GM12878 (cell line): ENCODE data around the gene IRS2. TPM values are rescaled to one million over a fixed set of nuclear protein-coding genes. Genes with fewer than 3 reads are reported as not detected.

Experiments
- ATAC-seq: fragments of 200-7000 bp; cut with Tn5 transposase; 3 replicates; pipeline ENCODE4 v1.9.1; 2020; ENCODE audit warnings: mild to moderate bottlenecking, moderate library complexity
- BruUV-seq: library from RNA; stranded (reverse); fragments of 400-500 nt; replicated peaks from 2 replicates; lab custom pipeline; 2021; lab: Mats Ljungman, UMichigan
- CTCF ChIA-PET: fragments of 300-600 bp; sonication (Branson Sonifier 250); formaldehyde crosslinking; extraction: SDS; loops from one replicate; lab custom pipeline; 2021; ENCODE audit warnings: inconsistent platforms; lab: Yijun Ruan, JAX
- POLR2A ChIA-PET: fragments of 350-600 bp; formaldehyde crosslinking; extraction: SDS; loops from one replicate; lab custom pipeline; 2021; ENCODE audit warnings: inconsistent platforms; lab: Charles Lee
- RAD21 ChIA-PET: fragments of 300-600 bp; sonication (Branson Sonifier 250); formaldehyde crosslinking; loops from one replicate; lab custom pipeline; 2023; ENCODE audit warnings: antibody characterized with exemption; ENCODE audit not compliant: unreplicated experiment; lab: Charles Lee
- SMC1A ChIA-PET: fragments of 300-600 bp; sonication (Branson Sonifier 250); formaldehyde crosslinking; loops from one replicate; lab custom pipeline; 2023; ENCODE audit not compliant: unreplicated experiment, uncharacterized antibody; lab: Charles Lee
- DNase-seq: peaks from one replicate; pipeline ENCODE4 v3.0.0-alpha.2; 2011; ENCODE audit warnings: low read depth, low spot score
- FAIRE-seq: peaks from 3 replicates; lab custom pipeline; 2011; peaks lifted over from hg19 to GRCh38; lab: Jason Lieb, UNC
- H2AFZ ChIP-seq: 2 replicates; pipeline ENCODE4 v1.6.0; 2011; ENCODE audit warnings: low read depth, low read length, control low read depth; ENCODE audit not compliant: control insufficient read depth
- H3K27ac ChIP-seq: 2 replicates; pipeline ENCODE4 v1.5.1; 2011; ENCODE audit warnings: control low read depth; ENCODE audit not compliant: control insufficient read depth, insufficient read depth
- H3K27me3 ChIP-seq, 2 experiments: replicated peaks in 1 of 2; 2 replicates each; pipeline versions ENCODE4 v1.6.0 to v1.6.1; 2011; ENCODE audit warnings: low read length in 1 of 2; ENCODE audit not compliant: control insufficient read depth in 2 of 2, insufficient read depth in 2 of 2
- H3K36me3 ChIP-seq, 2 experiments: 2 replicates each; pipeline ENCODE4 v1.5.1; 2011; ENCODE audit warnings: low read length in 1 of 2; ENCODE audit not compliant: control insufficient read depth in 2 of 2, insufficient read depth in 2 of 2
- H3K4me1 ChIP-seq: 2 replicates; pipeline ENCODE4 v1.6.1; 2011; ENCODE audit warnings: mild to moderate bottlenecking, low read length, moderate library complexity, mixed read lengths; ENCODE audit not compliant: control insufficient read depth, insufficient read depth
- H3K4me2 ChIP-seq: 2 replicates; pipeline ENCODE4 v1.6.0; 2011; ENCODE audit warnings: control low read depth; ENCODE audit not compliant: control insufficient read depth, insufficient read depth
- H3K4me3 ChIP-seq: fragments of 200-600 bp; sonication (generic); 2 replicates; pipeline ENCODE4 v1.5.1; 2016
- H3K79me2 ChIP-seq: 2 replicates; pipeline ENCODE4 v1.6.0; 2011; ENCODE audit warnings: low read length; ENCODE audit not compliant: control insufficient read depth, insufficient read depth
- H3K9ac ChIP-seq: 2 replicates; pipeline ENCODE4 v1.8.0; 2011; ENCODE audit warnings: low read length, control low read depth, mixed read lengths; ENCODE audit not compliant: control insufficient read depth, insufficient read depth
- H3K9me3 ChIP-seq: replicated peaks from 3 replicates; pipeline ENCODE4 v1.5.1; 2011; ENCODE audit warnings: mild to moderate bottlenecking, low read length; ENCODE audit not compliant: control insufficient read depth, insufficient read depth
- H4K20me1 ChIP-seq: 2 replicates; pipeline ENCODE4 v1.6.0; 2011; ENCODE audit not compliant: control insufficient read depth, insufficient read depth
- NR2F1 ChIP-seq: fragments of 450-650 bp; conservative IDR thresholded peaks from 2 replicates; pipeline ENCODE4 v1.6.1; 2017; ENCODE audit warnings: mild to moderate bottlenecking
- RAD21 ChIP-seq: IDR thresholded peaks from 2 replicates; pipeline ENCODE4 v1.6.1; 2011; ENCODE audit warnings: mild to moderate bottlenecking, low read depth, low read length, moderate library complexity; ENCODE audit not compliant: insufficient read depth
- SMC3 ChIP-seq: IDR thresholded peaks from 2 replicates; pipeline ENCODE4 v1.6.1; 2011; ENCODE audit warnings: low read length, improper control_type of control experiment, borderline replicate concordance
- WGBS: methylation state at CpG from one replicate; pipeline ENCODE4 v1.1.6; 2016; ENCODE audit warnings: low lambda C conversion rate; ENCODE audit not compliant: insufficient replicate concordance, insufficient coverage; ENCODE audit errors: missing lambda C conversion rate; 5-methylcytosine and 5-hydroxymethylcytosine counted together
- in situ Hi-C: fragments of 300-500 bp; cut with MboI; formaldehyde crosslinking; loops from 9 replicates; pipeline ENCODE4 v1.14.3; 2018; ENCODE audit warnings: mixed read lengths
- intact Hi-C: fragments of 100-400 bp; cut with micrococcal nuclease; formaldehyde crosslinking; loops from one replicate; pipeline ENCODE4 v1.14.2; 2022; ENCODE audit not compliant: unreplicated experiment
- polyA plus RNA-seq, 11 experiments: library from polyadenylated mRNA; depleted of rRNA in 4 of 11; unstranded in 6 of 11; stranded (reverse) in 5 of 11; fragments of >200 nt; fragmentation: Nextera tagmentation in 4 of 11; fragmentation: Illumina TruSeq in 1 of 11; extraction: Ambion mirVana in 4 of 11; extraction: Trizol in 1 of 11; gene quantifications; 1 replicate in 1 of 11; 2 replicates in 10 of 11; pipeline versions ENCODE4 v1.2.1 to v1.2.3, GENCODE V29; 2011 to 2016; ENCODE audit warnings: inconsistent platforms in 2 of 11, missing spikeins in 2 of 11, low read depth in 1 of 11
- total RNA-seq, 4 experiments: library from RNA; depleted of rRNA in 3 of 4; stranded (reverse); fragments of >200 nt in 3 of 4; fragmentation: Illumina TruSeq in 1 of 4; extraction: Trizol in 1 of 4; gene quantifications; 2 replicates each; pipeline versions ENCODE4 v1.2.1 to v1.2.3, GENCODE V29; 2013 to 2021
- TF ChIP-seq, protein P1 (sequence below): IDR thresholded peaks from 2 replicates; pipeline ENCODE4 v1.6.1; 2012; ENCODE audit warnings: improper control_type of control experiment, low read depth, low read length; ENCODE audit not compliant: insufficient replicate concordance
- TF ChIP-seq, protein P2 (sequence below): fragments of 450-650 bp; IDR thresholded peaks from 2 replicates; pipeline ENCODE4 v1.6.1; 2014; ENCODE audit warnings: mild to moderate bottlenecking
- TF ChIP-seq, protein P3 (sequence below): fragments of 450-650 bp; IDR thresholded peaks from 2 replicates; pipeline ENCODE4 v1.6.1; 2016; ENCODE audit warnings: mild to moderate bottlenecking
- TF ChIP-seq, protein P4 (sequence below), 3 experiments: IDR thresholded peaks in 2 of 3; conservative IDR thresholded peaks in 1 of 3; 2 replicates each; pipeline ENCODE4 v1.5.1; 2011; ENCODE audit warnings: low read depth in 3 of 3, low read length in 3 of 3, mild to moderate bottlenecking in 3 of 3, control low read depth in 2 of 3, moderate library complexity in 2 of 3, inconsistent platforms in 1 of 3, mixed read lengths in 1 of 3; ENCODE audit not compliant: control insufficient read depth in 2 of 3, insufficient read depth in 1 of 3; ENCODE audit errors: extremely low read depth in 1 of 3

IRS2 gene
- total and polyA plus RNA-seq, 10 of the 15 experiments (the other 5 are each of a cell fraction or from before 2014, with no cell fraction given) = 0.01 to 0.31 (median 0.07) TPM; not detected in 6

DNA sequence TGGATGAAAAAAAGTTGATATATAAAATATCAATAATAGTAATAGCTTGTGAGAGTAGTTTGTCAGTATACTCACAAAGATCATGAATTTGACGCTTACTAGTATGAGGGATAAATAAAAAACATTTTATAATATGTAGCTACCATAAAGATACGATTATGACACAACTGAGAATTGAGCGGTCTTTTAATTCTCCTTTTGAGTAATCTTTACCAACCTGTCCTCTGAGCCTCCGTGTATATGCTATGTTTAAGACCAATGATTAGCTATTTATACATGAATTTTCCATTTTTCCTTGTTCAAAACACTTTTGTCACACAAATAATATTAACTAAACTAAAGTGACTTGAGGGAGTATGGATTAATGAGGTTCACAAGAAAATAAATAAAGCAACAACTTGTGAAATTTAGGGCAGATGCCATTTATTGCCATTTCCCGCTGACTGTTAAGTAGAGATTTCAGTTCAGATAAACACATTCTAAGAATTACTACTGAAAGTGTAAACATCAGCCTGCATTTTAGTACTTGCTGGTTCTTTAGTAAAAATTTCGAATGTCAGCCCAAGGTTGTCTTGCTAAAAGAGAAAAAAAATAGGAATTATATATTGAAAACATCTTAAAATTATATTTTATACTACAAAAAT, 6.2 kb upstream of the IRS2 start (continued):
- TF ChIP-seq, protein P1, sequence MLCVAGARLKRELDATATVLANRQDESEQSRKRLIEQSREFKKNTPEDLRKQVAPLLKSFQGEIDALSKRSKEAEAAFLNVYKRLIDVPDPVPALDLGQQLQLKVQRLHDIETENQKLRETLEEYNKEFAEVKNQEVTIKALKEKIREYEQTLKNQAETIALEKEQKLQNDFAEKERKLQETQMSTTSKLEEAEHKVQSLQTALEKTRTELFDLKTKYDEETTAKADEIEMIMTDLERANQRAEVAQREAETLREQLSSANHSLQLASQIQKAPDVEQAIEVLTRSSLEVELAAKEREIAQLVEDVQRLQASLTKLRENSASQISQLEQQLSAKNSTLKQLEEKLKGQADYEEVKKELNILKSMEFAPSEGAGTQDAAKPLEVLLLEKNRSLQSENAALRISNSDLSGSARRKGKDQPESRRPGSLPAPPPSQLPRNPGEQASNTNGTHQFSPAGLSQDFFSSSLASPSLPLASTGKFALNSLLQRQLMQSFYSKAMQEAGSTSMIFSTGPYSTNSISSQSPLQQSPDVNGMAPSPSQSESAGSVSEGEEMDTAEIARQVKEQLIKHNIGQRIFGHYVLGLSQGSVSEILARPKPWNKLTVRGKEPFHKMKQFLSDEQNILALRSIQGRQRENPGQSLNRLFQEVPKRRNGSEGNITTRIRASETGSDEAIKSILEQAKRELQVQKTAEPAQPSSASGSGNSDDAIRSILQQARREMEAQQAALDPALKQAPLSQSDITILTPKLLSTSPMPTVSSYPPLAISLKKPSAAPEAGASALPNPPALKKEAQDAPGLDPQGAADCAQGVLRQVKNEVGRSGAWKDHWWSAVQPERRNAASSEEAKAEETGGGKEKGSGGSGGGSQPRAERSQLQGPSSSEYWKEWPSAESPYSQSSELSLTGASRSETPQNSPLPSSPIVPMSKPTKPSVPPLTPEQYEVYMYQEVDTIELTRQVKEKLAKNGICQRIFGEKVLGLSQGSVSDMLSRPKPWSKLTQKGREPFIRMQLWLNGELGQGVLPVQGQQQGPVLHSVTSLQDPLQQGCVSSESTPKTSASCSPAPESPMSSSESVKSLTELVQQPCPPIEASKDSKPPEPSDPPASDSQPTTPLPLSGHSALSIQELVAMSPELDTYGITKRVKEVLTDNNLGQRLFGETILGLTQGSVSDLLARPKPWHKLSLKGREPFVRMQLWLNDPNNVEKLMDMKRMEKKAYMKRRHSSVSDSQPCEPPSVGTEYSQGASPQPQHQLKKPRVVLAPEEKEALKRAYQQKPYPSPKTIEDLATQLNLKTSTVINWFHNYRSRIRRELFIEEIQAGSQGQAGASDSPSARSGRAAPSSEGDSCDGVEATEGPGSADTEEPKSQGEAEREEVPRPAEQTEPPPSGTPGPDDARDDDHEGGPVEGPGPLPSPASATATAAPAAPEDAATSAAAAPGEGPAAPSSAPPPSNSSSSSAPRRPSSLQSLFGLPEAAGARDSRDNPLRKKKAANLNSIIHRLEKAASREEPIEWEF = no peak
- no peak for TF ChIP-seq NR2F1
- TF ChIP-seq, all 136 proteins: peak for 0

DNA sequence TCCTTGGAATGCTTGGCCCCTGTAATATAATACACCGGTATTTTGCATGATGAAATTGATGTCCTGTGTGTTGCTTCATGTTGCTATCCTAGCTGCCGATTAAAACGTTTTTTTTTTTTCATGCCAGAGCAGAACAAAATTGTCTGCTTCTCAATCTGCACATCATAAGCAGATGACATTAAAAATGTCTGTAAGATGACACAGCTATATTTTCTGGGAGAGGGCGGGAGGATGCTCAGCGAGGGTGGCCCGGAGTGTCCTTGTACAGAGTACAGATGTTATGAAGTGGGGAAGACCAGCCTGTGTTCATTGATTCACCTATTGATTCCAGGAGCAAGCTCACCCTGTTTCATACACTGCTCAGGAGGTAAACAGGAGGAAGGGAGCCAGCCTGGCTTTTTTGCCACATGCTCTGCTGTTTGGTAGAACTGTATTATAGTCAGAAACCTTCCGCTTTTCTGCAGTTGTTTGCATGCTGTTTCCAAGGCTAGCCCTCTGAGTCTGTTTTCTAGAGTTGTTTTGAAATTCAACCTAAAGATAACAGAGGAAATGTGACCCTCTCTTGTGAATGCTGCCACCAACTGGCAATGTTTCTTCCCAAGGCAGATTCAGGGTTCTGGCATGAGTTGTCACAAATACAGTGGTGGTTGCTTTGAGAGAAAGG, 4.7 kb upstream of the IRS2 start:
- H4K20me1 ChIP-seq = no peaks in the 10 kb centered on the region
- SMC1A ChIA-PET = interaction anchor here (1.2 kb wide), 1 partner anchor 645 kb away, joined by 6 read pairs; no protein-coding TSS in a partner anchor
- no TSS peak for BruUV-seq
- H3K9ac ChIP-seq = no peak overlapping the region
- peaks cover 1 to 3% of the 10 kb centered on the region in 2 experiments; a peak in 3 of 4 replicates for H3K27me3 ChIP-seq
- CTCF ChIA-PET = interaction anchor here (0.6 to 2.3 kb wide), 4 partner anchors 243 to 830 kb away, joined by 3 to 10 read pairs (median 3); no protein-coding TSS in a partner anchor
- POLR2A ChIA-PET = no interaction called here
- H3K4me1 ChIP-seq = no peaks in the 10 kb centered on the region
- ATAC-seq = peak; percentile 32
- intact Hi-C loops (loop anchor here (2.0 to 10.0 kb wide), 3 partner anchors 324 to 830 kb away; no protein-coding TSS in a partner anchor), in situ Hi-C loops (no loop called here)
- 19% methylated on average over 7 of the region's 7 CpGs for WGBS
- RAD21 ChIA-PET = interaction anchor here (0.6 kb wide), 2 partner anchors 353 to 646 kb away, joined by 3 read pairs; no protein-coding TSS in a partner anchor
- H3K79me2 ChIP-seq = no peaks in the 10 kb centered on the region
- H2AFZ ChIP-seq = no peak overlapping the region
- no peak overlapping the region for H3K4me2 ChIP-seq
- DNase-seq = no peak
- H3K4me3 ChIP-seq = no peak overlapping the region
- no peak overlapping the region for H3K27ac ChIP-seq
- no peak for FAIRE-seq
- H3K36me3 ChIP-seq = no peaks in the 10 kb centered on the region
- H3K9me3 ChIP-seq = no peaks in the 10 kb centered on the region; the same call in 2 of the 3 replicates
- TF ChIP-seq SMC3 (peak; percentile 36; the same call in 1 of the 2 replicates), RAD21 (peak; percentile 37)
- TF ChIP-seq, protein P2, sequence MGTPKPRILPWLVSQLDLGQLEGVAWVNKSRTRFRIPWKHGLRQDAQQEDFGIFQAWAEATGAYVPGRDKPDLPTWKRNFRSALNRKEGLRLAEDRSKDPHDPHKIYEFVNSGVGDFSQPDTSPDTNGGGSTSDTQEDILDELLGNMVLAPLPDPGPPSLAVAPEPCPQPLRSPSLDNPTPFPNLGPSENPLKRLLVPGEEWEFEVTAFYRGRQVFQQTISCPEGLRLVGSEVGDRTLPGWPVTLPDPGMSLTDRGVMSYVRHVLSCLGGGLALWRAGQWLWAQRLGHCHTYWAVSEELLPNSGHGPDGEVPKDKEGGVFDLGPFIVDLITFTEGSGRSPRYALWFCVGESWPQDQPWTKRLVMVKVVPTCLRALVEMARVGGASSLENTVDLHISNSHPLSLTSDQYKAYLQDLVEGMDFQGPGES = no peak
- TF ChIP-seq, protein P3, sequence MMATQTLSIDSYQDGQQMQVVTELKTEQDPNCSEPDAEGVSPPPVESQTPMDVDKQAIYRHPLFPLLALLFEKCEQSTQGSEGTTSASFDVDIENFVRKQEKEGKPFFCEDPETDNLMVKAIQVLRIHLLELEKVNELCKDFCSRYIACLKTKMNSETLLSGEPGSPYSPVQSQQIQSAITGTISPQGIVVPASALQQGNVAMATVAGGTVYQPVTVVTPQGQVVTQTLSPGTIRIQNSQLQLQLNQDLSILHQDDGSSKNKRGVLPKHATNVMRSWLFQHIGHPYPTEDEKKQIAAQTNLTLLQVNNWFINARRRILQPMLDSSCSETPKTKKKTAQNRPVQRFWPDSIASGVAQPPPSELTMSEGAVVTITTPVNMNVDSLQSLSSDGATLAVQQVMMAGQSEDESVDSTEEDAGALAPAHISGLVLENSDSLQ = no peak
- TF ChIP-seq, protein P4, sequence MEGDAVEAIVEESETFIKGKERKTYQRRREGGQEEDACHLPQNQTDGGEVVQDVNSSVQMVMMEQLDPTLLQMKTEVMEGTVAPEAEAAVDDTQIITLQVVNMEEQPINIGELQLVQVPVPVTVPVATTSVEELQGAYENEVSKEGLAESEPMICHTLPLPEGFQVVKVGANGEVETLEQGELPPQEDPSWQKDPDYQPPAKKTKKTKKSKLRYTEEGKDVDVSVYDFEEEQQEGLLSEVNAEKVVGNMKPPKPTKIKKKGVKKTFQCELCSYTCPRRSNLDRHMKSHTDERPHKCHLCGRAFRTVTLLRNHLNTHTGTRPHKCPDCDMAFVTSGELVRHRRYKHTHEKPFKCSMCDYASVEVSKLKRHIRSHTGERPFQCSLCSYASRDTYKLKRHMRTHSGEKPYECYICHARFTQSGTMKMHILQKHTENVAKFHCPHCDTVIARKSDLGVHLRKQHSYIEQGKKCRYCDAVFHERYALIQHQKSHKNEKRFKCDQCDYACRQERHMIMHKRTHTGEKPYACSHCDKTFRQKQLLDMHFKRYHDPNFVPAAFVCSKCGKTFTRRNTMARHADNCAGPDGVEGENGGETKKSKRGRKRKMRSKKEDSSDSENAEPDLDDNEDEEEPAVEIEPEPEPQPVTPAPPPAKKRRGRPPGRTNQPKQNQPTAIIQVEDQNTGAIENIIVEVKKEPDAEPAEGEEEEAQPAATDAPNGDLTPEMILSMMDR (IDR thresholded peaks at IDR 0.05 in 2 of 3, conservative IDR thresholded peaks at IDR 0.05 in 1 of 3; ENCODE audit: control insufficient read depth in 2 of 3, extremely low read depth in 1 of 3, insufficient read depth in 1 of 3, low read depth in 3 of 3, low read length in 3 of 3) = peak; percentile 31 to 50 (median 44); a peak in 4 of 6 replicates
